ENCODE measurements around the gene NFYB. TPM values are rescaled to one million over a fixed set of nuclear protein-coding genes. Genes with fewer than 3 reads are reported as not detected.
"Not testable (repeated sequence)": the region's sequence is repeated elsewhere in the genome, so short reads cannot be mapped to it uniquely, and the experiment has no call there.

Gene NFYB
- total RNA-seq, result 48.0 TPM

DNA sequence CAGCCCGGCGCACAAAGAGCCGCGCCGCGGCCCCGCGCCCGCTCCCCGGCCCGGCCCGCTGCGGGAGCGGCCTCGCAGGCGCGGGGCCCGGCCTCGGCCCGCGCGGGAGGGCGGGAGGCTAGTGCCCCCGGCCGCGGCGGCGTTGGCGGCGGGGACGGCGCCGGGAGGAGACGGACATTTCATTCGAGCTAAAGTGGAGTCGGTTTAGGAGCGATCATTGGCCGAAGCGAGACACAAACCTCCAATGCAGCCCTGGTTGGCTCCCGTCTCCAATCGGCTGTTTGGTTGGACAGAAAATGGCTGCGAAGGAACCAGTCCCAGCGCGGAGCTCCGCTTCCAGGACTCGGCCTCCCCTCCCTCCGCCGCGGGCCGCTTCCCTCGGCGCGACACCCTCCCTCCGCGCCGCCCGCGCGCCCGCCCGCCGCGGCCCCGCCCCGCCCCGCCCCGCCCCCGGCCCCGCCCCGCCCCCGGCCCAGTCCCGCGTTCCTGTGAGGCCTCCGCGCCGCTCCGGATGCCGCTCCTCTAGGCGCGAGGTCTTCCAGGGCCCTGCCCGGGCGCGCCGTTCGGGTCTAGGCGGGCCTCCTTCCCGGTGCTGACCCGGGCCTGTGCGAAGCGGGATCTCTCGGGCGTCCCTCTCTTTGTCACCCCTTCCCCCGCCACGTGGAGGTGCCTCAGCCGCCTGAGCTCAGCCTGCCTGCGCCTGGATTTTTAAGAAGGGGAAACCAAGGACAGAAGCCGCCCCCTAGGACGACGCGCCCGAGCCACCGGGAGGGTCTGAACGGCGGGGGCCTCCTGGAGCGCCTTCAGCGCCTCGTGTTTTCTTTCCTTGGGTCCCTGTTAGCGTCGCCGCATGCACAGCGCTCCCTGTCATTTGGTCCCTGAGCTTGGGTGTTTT is at the start of gene NFYB:
Gene NFYB (minus strand): TSS at position 309 of the 895 bp plus-strand sequence. CDS start 2,757 bp downstream, outside the sequence.
- DNase-seq, result peak; percentile 96

- no peak for DNase-seq
Measured at GRCh38 chr12:104187446-104188155, 49.6 kb upstream of the NFYB start.

DNA sequence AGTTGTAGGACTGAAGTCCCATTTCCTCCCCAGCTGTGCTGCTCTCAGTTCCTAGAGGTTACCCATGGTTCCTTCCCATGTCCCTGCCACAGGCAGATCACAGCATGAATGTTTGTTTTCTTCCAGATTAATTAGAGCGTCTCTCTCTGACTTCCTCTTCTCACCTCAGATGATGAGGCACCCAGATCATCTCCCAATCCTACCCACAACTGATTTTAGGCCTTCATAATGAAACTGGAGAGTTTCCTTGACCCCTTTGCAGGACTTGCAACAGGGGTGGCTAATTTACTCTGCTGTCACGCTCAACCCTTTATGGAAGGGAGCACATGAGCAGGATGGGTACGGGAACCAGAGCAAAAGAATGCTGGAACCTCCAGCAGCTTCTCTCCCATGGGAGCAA is 45.4 kb upstream of the NFYB start:
- DNase-seq, result no peak

GRCh38 chr12:104182621-104183378 is 44.8 kb upstream of the NFYB start:
- no peak for DNase-seq

- DNase-seq, result no peak
Measured at GRCh38 chr12:104182144-104182543, 44.1 kb upstream of the NFYB start.

DNA sequence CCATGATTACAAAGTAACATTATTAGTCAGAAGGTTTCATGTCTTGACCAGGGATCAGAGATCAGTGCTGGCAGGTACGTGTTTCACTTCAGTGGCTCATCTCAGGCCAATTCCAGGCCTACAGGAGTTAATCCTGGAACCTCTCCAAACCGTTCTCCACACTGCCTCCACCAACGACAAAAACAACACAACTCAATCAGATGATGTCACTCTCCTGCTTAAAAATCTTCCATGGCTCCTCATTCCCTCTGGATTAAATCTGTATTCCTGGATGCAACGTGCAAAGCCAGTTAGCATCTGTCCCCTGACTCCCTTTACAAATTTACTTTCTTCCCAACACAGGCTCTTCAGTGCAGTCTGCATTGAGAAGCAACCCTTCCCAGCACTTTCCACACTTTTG is 43.3 kb upstream of the NFYB start:
- DNase-seq, result no peak

DNA sequence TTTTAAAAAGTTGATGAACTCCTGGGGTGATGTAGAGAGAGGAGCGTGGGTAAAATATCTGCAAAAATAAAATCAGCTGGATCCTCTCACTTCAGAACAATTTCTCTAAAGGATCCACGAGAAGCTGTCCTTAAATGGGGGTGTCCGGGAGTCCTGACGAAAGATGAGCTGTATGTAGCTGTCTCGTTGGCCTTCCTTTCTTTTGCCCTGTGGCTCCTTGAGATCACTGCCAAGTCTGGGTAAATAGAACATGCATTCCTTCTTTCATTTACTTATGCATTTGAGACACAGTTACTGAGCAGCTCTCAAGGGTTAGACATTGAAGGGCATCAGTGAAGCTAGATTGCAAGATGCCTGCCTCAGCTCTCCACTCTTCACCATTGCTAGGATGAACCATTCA is 42.4 kb upstream of the NFYB start:
- DNase-seq, result no peak

DNA sequence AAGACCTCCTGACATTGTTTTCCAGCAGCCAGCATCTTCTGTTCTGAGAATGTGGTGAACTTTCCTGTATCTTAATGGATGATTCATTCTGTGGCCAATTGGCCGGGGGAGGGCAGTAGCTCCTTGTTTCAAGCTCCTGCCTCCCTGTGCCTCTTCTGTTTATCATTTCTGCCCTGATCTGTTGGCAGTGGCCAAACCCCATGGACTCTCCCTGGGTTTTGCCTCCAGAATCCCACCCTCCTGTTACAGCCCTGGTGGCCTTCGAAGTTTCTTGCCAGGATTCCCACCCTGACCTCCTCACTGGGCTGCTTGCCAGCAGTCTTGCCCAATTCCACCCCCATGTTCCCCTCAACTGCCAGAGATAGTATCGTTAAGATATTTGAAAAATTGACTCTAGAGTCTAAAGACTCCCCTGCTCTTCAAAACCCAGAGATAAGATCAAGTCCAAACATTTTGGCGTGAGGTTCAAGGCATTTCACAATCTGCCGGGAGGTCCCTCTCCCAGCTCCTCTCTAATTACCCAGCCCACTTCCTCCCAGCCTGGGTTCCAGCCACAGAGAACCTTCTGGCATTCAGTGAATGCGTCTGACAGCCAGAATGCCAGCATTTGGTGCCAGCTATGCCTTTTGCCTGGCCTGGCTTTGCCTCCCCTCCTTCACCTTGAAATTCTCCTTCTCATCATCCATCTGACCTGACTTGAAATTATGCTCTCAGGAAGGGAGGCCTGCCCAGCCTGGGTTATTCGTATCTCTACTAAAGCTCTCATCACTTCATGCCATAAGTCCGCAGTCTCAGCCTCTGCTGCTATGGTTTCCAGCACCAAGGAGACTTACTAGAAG is 39.9 kb upstream of the NFYB start:
- DNase-seq, result no peak

- no peak for DNase-seq
Measured at GRCh38 chr12:104177336-104177662, 39.3 kb upstream of the NFYB start.

- DNase-seq, result no peak
Measured at GRCh38 chr12:104175726-104176247, 37.8 kb upstream of the NFYB start.

GRCh38 chr12:104173804-104174203 is 35.8 kb upstream of the NFYB start:
- not testable (repeated sequence) for DNase-seq

- no peak for DNase-seq
Measured at GRCh38 chr12:104172570-104172947, 34.5 kb upstream of the NFYB start.

DNA sequence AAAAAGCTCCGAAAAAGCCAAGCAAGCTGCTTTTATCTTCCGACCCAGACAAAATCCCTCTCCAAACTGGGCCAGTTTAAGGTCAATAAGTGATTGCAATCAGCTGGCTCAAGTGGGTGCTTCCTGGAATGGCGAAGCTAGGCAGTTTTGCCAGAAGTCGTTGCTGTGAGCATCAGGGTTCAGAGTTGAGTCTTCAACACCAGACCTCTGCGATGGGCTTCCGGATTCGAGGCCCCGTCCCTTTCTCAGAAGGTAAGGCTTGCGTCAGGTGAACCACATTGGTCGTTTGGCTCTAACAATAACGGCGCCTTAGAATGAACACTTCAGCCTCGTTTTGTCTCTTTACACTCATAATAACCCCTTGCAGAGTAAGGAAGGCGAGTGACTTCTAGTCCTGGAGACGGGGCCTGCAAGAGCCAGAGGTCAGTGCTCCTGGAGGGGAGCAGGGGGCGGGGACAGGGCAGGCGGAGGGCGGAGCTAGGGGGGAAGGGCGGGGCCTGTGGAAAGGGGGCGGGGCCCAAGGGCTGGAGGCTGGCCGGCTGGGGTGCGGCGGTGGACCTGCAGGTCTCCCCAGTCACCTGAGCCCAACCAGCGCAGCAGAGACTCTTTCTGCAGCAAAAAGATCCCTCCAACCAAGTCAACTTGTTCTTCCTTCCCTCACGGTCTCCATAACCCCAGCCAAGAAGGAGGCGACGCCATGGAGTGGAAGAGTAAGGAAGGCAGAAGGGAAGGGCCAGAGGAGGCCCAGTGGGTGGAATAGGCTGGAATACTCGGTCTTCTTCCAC is 34.0 kb upstream of the NFYB start:
- no peak for DNase-seq

GRCh38 chr12:104168596-104168995 is 30.6 kb upstream of the NFYB start:
- DNase-seq, result no peak

DNA sequence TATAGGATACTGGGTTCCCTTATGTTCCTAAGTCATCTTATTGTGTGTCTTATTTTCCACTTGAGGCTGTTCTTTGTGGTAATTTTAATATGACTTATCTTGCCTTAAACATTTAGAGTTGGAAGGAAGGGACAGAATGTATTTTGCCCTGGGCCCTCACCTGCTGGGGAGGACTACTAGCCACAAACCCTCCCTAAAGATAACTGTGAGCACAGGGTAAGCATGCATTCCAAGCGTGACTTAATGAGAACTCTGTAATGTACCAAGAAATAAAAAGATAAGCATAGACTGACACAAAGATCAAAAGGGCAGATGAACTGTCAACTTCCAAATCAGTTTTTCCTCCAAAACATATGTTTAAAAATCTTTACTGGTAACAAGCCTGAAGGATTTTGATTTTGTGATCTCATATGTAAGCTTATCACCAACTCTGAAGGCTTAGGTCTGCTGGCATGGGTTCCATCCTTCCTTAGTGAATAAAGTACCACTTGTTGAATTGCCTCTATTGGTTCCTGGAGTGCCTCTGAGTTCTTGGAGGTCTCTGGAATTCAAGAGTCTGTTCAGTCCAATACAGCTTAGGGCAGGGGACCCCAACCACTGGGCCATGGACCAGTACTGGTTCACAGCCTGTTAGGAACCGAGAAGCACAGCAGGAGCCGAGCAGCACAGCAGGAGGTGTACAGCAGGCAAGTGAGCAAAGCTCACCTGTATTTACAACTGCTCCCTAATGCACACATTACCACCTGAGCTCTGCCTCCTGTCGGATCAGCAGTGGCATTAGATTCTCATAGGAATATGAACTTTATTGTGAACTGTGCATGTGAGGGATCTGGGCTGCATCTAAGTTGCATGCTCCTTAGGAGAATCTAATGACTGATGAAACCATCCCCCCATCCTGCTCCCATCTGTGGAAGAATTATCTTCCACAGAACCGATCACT is 29.8 kb upstream of the NFYB start:
- no peak for DNase-seq

GRCh38 chr12:104166465-104166864 is 28.5 kb upstream of the NFYB start:
- DNase-seq, result no peak

- no peak for DNase-seq
Measured at GRCh38 chr12:104165801-104166200, 27.8 kb upstream of the NFYB start.

DNA sequence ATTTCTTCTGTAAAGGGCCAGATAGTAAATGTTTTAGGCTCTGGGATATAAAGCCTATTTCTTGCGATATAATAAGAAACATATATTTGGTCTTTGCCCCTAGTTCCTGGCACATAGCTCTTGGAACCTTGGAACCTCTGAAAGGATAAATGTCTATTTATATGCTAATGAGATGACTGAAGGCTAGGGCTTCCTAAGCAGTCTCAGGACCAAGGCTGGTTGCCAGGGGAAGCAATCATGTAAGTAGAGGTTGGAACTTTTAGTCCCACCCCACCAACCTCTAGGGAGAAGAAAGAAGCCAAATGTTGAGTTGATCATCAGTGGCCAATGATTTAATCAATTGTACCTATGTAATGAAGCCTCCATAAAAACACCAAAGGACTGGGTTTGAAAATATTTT is 26.6 kb upstream of the NFYB start:
- DNase-seq, result no peak

DNA sequence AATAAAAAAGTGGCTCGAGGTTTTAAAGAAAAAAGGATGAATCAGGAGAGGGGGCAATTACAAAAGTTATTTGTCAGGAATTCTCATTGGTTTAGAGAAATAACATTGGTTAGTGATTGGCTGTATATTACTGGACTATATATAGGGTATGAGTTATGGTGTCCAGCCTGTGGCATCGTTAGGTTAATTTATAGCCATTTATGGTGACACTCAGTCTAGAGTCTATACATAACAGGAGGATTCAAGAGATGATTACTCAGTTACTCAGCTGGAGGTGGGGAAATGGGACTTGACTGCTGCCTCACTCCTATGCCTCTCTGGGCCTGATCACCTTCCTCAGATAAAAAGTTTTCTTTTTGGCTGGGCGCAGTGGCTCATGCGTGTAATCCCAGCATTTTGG is 25.6 kb upstream of the NFYB start:
- no peak for DNase-seq

GRCh38 chr12:104163028-104163427 is 25.0 kb upstream of the NFYB start:
- DNase-seq, result not testable (repeated sequence)

Measured in occipital lobe (tissue), 2 donors.